Measurements from ENCODE around the gene SREBF1.

Gene SREBF1

GRCh38 chr17:17857496-17857895 lies 20.7 kb upstream of the SREBF1 start:
- no peak for DNase-seq

- DNase-seq = no peak
Measured at GRCh38 chr17:17856386-17856785, 19.6 kb upstream of the SREBF1 start.

DNA sequence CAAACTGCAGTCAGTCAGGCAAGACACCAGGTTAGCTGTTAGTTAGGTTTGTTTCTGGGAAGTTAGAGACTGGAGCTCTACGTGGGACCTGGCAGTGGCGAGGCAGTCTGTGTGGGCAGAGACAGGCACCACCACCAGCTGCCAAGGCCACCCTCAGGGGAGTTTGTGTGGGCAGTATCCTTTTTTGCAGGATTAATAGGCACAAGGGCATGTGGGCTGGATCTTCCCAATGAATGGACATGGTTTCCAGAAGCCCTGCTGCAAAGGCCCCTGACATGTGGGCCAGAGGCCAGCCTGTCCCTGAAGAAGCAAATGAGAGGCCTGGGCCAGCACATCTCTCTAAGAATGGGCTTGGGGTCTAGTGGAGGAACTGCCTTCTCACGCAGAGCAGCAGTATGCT lies 19.2 kb upstream of the SREBF1 start:
- no peak for DNase-seq

DNA sequence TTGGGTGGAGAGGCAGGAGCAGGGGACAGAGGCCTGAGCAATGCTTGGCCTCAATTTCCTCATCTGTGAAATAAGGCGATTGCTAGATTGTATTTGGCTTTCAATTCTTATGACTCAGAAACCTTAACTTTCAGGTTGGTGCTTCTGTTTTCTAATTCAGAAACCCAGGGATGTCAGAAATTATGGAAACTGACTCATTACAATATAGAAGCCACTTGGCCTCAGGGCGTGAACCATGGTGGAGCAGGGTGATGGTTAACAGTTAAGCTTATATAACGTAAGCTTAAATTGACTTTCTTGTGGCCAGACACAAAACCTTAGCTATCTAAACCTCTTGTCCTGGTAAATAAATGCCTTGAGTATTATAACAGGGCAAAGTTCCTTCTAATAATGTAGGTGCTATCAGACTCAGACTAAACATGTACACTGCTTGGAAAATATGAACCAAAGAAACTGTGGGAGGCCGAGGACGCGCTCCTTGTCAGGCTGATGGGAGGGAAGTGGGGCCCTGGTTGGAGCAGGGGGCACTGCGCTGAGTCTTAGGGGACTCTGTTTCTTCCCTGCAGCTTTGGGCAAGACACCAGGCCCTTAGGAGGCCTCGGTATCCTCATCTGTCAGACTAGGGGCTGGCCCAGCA lies 17.1 kb upstream of the SREBF1 start:
- DNase-seq = peak; percentile 23

DNA sequence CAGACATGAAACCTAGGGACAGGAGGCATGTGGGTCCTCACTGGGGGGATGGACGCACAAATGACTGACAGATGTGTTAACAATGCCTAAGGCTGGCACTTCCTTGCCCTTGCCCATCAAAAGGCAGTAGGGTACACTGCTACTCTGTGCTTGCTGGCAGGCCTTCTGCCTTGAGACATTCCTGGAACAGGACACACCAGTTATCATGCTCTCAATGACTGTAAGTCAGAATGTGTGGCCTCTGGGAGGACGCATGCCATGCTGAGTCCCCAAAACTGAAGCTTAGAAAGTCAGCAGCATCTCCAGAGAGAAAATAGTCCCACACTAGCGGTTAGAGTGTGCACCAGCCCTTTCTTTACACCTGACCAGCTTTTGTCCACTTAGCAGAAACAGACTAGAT lies 16.1 kb upstream of the SREBF1 start:
- no peak for DNase-seq

GRCh38 chr17:17851103-17852002 lies 14.6 kb upstream of the SREBF1 start:
- DNase-seq = no peak

- peak; percentile 58 for DNase-seq
Measured at GRCh38 chr17:17849845-17850373, 13.1 kb upstream of the SREBF1 start.

DNA sequence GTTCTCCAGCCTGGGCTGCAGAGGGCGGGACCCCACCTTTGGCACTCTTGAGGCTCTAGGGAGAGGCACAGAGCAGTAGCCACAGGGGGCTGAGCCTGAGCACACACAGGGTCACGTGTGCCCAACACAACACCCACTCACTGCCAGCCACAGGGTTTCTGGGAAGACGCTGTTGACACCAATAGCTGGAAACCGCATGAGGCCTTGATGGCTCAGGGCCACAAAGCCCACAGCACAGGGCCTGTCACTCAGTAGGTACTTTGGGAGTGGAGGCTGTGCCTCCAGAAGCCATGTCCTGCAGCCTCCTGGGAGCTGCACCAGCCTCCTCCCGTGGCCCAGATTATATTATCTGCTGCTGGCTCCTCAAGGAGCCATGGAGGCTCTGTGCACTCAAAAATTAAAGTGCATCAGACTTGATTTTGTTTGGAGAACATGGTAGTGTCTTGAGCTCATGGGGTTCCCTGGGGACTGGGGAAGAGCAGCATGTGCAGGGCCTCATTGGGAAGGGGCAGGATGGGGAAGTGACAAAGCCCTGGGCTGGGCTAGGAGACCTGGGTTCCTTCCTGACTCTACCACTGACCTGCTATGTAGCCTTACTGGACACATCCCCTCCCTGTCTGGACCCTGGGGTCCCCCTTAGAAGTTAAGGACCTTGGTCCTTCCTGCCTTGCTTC lies 12.5 kb upstream of the SREBF1 start:
- DNase-seq = no peak

GRCh38 chr17:17848311-17849082 lies 11.7 kb upstream of the SREBF1 start:
- no peak for DNase-seq

DNA sequence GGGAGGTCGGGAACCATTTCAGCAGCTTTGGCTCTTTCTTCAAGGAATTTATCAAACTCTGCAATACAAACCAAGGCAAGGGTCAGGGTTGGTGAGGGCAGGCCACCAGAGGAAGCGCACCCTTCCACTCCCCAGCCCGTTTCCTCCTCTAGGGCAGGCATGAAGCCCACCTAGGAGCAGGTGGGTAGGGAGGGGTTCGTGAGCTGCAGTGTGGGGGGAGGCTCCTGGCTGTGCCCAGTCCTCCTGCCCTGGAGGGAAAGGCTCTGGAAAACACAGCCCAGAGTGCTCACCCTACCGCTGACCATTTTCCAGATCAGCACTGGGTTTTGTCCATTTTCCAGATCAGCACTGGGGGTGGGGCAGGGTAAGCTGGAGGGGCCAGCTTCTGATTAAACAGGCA lies 10.9 kb upstream of the SREBF1 start:
- DNase-seq = no peak

DNA sequence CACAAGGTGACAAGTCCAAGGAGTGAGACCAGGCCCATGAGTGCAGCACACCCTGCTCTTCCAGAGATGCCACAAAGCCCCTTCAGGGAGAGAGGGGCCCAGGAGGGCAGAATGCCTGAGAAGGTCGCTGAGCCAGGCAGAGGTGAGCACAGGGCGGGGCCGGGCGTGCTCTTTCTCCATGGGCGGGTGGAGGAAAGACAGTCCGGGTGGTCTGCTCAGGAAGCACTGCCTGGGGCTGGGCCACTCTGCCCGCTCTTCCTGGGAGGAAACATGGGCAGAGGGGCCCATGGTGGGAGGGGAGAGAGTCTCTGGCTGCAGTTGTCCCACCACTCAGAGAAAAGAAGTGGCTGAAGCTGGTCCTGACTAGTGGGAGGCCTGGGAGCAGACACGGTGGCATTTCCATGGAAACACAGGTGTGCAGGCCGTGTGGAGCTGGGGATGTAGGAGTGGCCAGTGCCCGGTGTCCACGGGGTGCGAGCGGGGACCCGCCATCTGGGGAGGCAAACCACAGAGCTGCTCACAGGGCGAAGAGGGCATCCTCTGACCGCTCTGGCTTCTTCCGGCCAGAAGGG lies 10.4 kb upstream of the SREBF1 start:
- DNase-seq = no peak

DNA sequence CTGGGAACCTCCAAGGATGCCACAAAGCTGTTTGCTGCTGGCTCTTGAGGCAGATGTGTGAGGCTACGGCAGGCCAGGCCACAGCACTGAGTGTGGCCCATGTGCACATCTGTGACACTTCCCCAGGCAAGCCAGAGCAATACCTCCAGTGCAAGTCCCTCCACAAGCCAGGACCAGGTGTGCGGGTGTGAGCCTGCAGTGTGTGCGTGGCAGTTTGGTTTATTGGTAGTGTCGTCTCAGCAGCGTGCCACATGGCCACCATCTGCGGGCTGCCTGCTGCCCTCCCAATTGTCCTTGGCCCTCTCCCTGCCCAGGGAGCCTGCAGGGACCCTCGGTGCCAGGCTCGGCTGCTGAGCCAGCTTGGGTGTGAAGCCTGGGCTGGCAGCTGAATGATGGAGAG lies 9.9 kb upstream of the SREBF1 start:
- no peak for DNase-seq

DNA sequence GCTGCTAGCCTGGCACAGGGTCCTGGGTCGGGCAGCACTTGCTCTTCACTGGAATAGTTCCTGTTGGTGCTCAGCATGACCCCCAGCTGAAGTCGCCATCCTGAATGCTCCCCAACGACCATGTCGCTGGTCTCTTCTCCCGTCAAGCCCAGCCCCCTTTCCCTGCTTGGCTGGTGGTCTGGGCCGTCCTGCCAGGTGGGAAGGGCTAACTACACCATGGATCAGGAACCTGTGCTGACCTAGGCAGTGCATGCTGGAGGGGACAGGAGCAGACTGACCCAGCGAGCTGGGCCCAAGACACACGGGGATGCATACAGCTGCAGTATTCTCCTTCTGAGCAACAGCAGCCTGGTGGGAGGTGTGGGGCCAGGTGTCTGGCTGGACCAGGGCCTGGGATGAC lies 9.2 kb upstream of the SREBF1 start:
- DNase-seq = no peak

DNA sequence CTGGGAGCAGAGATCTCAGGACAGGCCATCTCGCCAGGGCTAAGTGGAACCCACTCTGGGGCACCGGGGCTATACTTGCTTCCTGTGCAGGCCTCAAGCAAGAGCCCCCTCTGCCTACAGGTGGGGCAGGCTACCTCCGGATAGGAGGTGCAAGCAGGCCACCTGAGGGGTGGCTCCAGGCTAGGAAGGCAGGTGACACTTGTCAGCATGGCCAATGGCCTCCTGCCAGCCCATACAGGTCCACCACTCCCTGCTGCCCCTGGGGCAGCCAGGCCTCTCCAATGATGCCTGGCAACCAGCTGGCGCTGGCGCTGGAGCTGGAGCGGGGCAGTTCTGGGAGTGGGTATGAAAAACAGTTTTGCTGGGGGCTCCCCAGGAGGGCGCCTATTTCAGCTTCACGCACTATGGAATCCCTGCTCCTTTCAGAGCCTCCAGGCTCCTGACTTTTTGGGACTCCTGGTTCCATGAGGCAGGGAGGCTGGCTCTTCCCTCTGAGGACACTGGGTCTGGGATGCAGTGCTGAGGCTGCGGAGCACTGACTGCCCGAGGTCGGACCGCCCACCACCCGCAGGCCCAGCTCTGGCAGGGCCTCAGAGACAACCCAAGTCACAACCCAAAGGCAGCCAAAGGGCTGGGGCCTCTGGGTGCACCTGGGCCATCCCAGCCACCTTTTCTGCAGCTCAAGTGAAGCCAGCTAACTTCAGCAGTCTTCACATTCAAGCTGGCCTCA lies 8.4 kb upstream of the SREBF1 start:
- no peak for DNase-seq

- no peak for DNase-seq
Measured at GRCh38 chr17:17844500-17844899, 7.7 kb upstream of the SREBF1 start.

DNA sequence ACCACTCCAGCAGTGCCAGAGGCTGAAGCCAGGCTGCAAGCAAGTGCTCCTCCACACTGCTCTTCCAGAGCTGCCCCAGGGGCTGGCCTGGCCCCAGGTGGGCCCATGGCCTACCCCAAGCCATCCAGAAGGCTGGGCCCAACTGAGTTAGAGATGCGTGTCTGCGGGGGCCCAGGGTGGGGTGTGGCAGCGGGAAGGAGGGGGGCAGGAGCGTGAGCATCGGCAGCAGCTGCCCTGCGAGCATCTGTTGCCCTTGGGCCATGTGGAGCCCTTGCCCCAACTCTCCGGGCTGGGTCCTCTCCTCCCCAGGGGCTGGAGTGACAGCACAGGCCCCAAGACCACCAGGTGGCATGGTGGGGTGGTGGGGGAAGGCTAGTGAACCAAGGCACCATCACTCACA lies 7.3 kb upstream of the SREBF1 start:
- DNase-seq = no peak

DNA sequence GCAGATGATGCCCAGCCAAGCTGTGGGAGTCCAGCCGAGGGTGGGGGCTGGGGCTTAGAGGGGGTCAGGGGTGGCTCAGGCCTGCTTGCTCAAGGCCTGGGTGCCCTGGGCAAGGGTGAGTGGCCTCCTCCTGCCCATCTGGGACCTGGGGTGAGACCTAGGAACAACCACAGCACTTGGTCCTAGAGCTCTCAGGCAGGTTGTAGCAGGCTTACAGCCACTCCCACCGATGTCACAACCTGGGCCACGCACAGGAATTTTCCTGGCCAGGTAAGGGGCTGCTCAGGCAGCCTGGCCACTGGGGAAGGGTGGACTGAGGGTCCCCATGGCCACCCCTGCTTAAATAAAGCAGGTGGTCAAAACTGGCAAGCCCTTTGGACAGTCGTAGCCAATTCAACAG lies 6.3 kb upstream of the SREBF1 start:
- DNase-seq = no peak

DNA sequence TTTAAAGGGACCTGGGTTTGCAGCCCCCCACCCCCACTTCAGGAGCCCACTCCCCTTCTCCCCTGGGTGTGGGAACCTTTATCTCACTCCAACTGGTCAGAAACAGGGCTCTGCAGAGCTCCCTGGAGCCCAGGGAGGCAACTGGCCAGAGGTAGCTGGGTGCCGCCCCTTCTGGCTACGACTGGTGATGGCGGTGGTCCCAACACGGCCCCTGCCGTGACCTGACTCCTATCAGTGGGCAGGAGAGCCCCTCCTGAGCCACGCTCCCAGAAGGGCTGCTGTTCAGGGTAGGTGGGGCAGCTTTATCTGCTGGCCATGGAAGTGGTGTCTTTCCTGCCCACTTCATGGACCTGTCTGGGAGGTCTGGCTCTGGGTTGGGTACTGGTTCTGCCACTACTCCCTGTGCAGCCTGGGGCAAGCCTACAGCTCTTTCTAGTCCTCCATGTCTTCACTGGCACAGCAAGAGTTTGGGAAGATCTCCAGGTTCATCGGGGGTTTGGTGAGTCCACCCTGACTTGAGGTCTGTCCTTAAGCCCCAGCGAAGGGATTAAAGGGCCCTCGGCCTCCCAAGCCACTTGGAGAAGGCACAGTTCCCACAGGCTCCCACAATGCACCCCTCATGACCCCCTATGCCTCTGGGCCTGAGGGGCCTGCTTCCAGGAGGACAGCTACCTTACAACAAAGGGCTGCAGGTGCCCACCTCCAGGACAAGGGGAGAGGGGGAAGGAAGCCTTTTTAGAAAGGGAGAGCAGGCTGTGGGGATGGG lies 5.5 kb upstream of the SREBF1 start:
- no peak for DNase-seq

DNA sequence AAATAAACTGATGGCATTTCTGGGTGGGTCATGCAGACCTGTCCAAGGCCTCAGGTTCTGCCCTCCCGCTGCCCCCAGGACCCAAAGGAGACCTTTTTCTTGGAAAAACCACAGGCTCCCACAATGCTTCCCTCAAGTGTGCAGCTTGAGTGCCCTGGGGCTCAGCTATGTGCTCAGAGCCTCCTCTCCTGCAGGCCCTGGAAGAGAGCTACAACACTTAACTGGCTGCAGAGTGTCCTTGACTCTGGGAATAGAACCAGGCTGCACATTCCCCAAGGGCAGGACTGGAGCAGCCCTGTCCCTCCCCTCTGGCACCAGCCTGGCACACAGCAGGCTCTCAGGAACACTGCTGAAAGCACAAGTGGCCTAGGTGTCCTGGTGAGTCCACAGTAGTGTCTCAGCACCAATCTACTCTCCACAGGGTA lies 4.8 kb upstream of the SREBF1 start:
- no peak for DNase-seq

DNA sequence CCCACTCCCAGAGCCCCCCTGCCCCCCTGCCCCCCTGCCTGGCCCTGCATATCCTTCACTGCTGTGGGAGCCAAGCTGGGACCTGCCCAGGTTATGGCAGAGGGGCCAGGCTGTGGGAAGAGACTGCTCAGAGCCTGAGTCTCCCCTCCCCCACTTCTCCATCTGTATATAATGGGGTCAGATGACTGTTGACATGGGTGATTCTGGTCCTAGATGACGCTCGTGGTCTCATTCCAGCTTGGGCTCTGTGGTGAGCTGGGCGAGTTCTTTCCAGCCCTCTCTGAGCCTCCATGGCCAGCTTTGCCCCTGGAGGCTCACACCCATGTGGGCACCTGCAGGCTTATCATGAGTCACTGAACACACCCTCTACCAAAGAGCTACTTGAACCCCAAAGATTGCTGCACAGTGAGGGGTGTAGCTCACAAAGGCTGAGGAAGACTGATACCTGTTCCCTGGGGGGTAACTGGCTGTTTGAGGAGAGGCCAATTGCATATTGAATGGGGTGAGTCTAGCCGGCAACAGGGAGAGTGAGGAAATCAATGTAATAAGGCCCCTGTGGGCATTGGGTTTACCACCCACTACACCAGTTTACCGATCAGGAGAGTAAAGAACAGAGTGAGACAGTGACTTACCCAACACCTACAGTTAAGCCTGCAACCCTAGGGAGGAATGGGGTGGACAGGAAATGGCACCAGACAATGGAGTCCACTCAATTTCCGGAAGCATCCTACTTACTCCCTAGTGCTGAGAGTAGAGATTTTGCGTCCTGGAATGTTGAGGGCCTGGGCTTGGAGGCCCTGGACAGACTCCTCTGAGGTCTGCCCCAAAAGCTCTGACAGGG lies 4.2 kb upstream of the SREBF1 start:
- DNase-seq = no peak

All from T1000 (cell line).